H9 (cell line): Measurements from ENCODE around the gene LIPE. TPM values are rescaled to one million over a fixed set of nuclear protein-coding genes. Genes with fewer than 3 reads are reported as not detected.

Source experiments
- DNase-seq: peaks from one replicate; pipeline ENCODE4 v3.0.0-alpha.2; 2017
- H2AFZ ChIP-seq: one replicate; pipeline ENCODE4 v1.6.1; 2013; ENCODE audit warnings: mild to moderate bottlenecking, low read length, control low read depth, moderate library complexity
- H2AK5ac ChIP-seq: 2 replicates; pipeline ENCODE4 v1.6.1; 2013; ENCODE audit warnings: low read length, control low read depth, mixed read lengths; ENCODE audit not compliant: insufficient read length
- H2BK120ac ChIP-seq: one replicate; pipeline ENCODE4 v1.6.1; 2013; ENCODE audit warnings: low read depth, mild to moderate bottlenecking, low read length, control low read depth, inconsistent platforms; ENCODE audit not compliant: poor library complexity, severe bottlenecking
- H2BK12ac ChIP-seq: 2 replicates; pipeline ENCODE4 v1.6.1; 2013; ENCODE audit warnings: low read length, control low read depth, mixed read lengths, low read depth; ENCODE audit not compliant: insufficient read length
- H2BK15ac ChIP-seq: 2 replicates; pipeline ENCODE4 v1.6.1; 2013; ENCODE audit warnings: low read depth, low read length, control low read depth
- H2BK20ac ChIP-seq: one replicate; pipeline ENCODE4 v1.6.1; 2013; ENCODE audit warnings: low read depth, mild to moderate bottlenecking, low read length, control low read depth, inconsistent platforms; ENCODE audit not compliant: poor library complexity, severe bottlenecking
- H2BK5ac ChIP-seq: 2 replicates; pipeline ENCODE4 v1.6.1; 2013; ENCODE audit warnings: low read length, control low read depth, mixed read lengths; ENCODE audit not compliant: insufficient read length
- H3K14ac ChIP-seq: 2 replicates; pipeline ENCODE4 v1.6.1; 2013; ENCODE audit warnings: low read length, control low read depth; ENCODE audit not compliant: insufficient read depth
- H3K18ac ChIP-seq: 2 replicates; pipeline ENCODE4 v1.6.1; 2013; ENCODE audit warnings: low read depth, mild to moderate bottlenecking, mixed read lengths, low read length, control low read depth; ENCODE audit not compliant: insufficient read length
- H3K23ac ChIP-seq: 2 replicates; pipeline ENCODE4 v1.6.1; 2013; ENCODE audit warnings: low read length, control low read depth, mixed read lengths, low read depth; ENCODE audit not compliant: insufficient read length
- H3K23me2 ChIP-seq: 2 replicates; pipeline ENCODE4 v1.6.1; 2013; ENCODE audit warnings: low read depth, mild to moderate bottlenecking, mixed read lengths, low read length, control low read depth; ENCODE audit not compliant: insufficient read length, poor library complexity, severe bottlenecking
- H3K27ac ChIP-seq: 2 replicates; pipeline ENCODE4 v1.5.1; 2013; ENCODE audit warnings: low read length, control low read depth, mixed read lengths, low read depth; ENCODE audit not compliant: insufficient read length
- H3K27me3 ChIP-seq: 2 replicates; pipeline ENCODE4 v1.6.1; 2013; ENCODE audit warnings: low read length, control low read depth, inconsistent platforms; ENCODE audit not compliant: insufficient read depth
- H3K4ac ChIP-seq: 2 replicates; pipeline ENCODE4 v1.6.1; 2013; ENCODE audit warnings: low read depth, mild to moderate bottlenecking, control low read depth, inconsistent platforms, low read length, moderate library complexity
- H3K4me1 ChIP-seq: 2 replicates; pipeline ENCODE4 v1.6.1; 2013; ENCODE audit warnings: low read length, control low read depth, inconsistent platforms; ENCODE audit not compliant: insufficient read depth
- H3K4me2 ChIP-seq: 2 replicates; pipeline ENCODE4 v1.6.1; 2013; ENCODE audit warnings: low read length, control low read depth, mixed read lengths; ENCODE audit not compliant: insufficient read length, insufficient read depth
- H3K56ac ChIP-seq: 2 replicates; pipeline ENCODE4 v1.6.1; 2013; ENCODE audit warnings: low read depth, mild to moderate bottlenecking, mixed read lengths, low read length, control low read depth; ENCODE audit not compliant: insufficient read length
- H3K79me1 ChIP-seq: 2 replicates; pipeline ENCODE4 v1.6.1; 2013; ENCODE audit warnings: low read depth, mild to moderate bottlenecking, moderate library complexity, low read length, control low read depth, inconsistent platforms; ENCODE audit not compliant: insufficient read depth, poor library complexity, severe bottlenecking
- H3K79me2 ChIP-seq: 2 replicates; pipeline ENCODE4 v1.6.1; 2013; ENCODE audit warnings: low read length, control low read depth, inconsistent platforms; ENCODE audit not compliant: insufficient read depth
- H3K9ac ChIP-seq: 2 replicates; pipeline ENCODE4 v1.6.1; 2013; ENCODE audit warnings: low read length, control low read depth, mixed read lengths; ENCODE audit not compliant: insufficient read length; ENCODE audit errors: extremely low read depth
- H3K9me3 ChIP-seq: one replicate; pipeline ENCODE4 v1.6.1; 2013; ENCODE audit warnings: low read depth, low read length, inconsistent platforms; ENCODE audit not compliant: control insufficient read depth
- H3T11ph ChIP-seq: one replicate; pipeline ENCODE4 v1.6.1; 2013; ENCODE audit warnings: mild to moderate bottlenecking, low read length, control low read depth, inconsistent platforms
- H4K20me1 ChIP-seq: one replicate; pipeline ENCODE4 v1.6.1; 2013; ENCODE audit not compliant: control insufficient read depth, insufficient read length, insufficient read depth
- H4K5ac ChIP-seq: 2 replicates; pipeline ENCODE4 v1.6.1; 2013; ENCODE audit warnings: low read depth, mild to moderate bottlenecking, mixed read lengths, low read length, control low read depth; ENCODE audit not compliant: insufficient read length
- H4K8ac ChIP-seq: replicated peaks from 2 replicates; pipeline ENCODE4 v1.6.1; 2013; ENCODE audit warnings: low read length, control low read depth, mixed read lengths, low read depth; ENCODE audit not compliant: insufficient read length
- H4K91ac ChIP-seq: 2 replicates; pipeline ENCODE4 v1.6.1; 2013; ENCODE audit warnings: low read depth, mild to moderate bottlenecking, moderate library complexity, mixed read lengths, low read length, control low read depth; ENCODE audit not compliant: insufficient read length
- H3K27ac Mint-ChIP-seq, 3 experiments: 2 replicates in 2 of 3; 3 replicates in 1 of 3; pipeline ENCODE4 v1.8.0; 2020 to 2021; ENCODE audit warnings: mixed read lengths in 3 of 3, mild to moderate bottlenecking in 1 of 3, moderate library complexity in 1 of 3
- H3K27me3 Mint-ChIP-seq: 2 replicates; pipeline ENCODE4 v1.8.0; 2021; ENCODE audit warnings: low read depth, mild to moderate bottlenecking, moderate library complexity, mixed read lengths
- H3K36me3 Mint-ChIP-seq, 3 experiments: 2 replicates in 2 of 3; 3 replicates in 1 of 3; pipeline ENCODE4 v1.8.0; 2020 to 2021; ENCODE audit warnings: low read depth in 3 of 3, mixed read lengths in 3 of 3; ENCODE audit not compliant: insufficient read depth in 1 of 3
- H3K4me1 Mint-ChIP-seq, 2 experiments: 2 replicates each; pipeline ENCODE4 v1.8.0; 2020; ENCODE audit warnings: mixed read lengths in 2 of 2
- H3K4me3 Mint-ChIP-seq, 2 experiments: 2 replicates in 1 of 2; 3 replicates in 1 of 2; pipeline ENCODE4 v1.8.0; 2020 to 2021; ENCODE audit warnings: mild to moderate bottlenecking in 2 of 2, mixed read lengths in 2 of 2, moderate library complexity in 1 of 2
- H3K9me3 Mint-ChIP-seq, 2 experiments: 2 replicates in 1 of 2; 3 replicates in 1 of 2; pipeline ENCODE4 v1.8.0; 2020; ENCODE audit warnings: mild to moderate bottlenecking in 2 of 2, mixed read lengths in 2 of 2, moderate library complexity in 1 of 2
- CTCF ChIP-seq: fragments of 200-600 bp; sonication (generic); conservative IDR thresholded peaks from 3 replicates; pipeline ENCODE4 v1.8.0; 2021; ENCODE audit warnings: antibody characterized with exemption, mild to moderate bottlenecking
- WGBS: extraction: QIAGEN DNeasy Blood & Tissue Kit; methylation state at CpG from one replicate; pipeline ENCODE4 v1.1.7; 2013; ENCODE audit warnings: missing lambda C conversion rate, low lambda C conversion rate, mixed read lengths; ENCODE audit not compliant: insufficient read length; ENCODE audit errors: extremely low coverage; 5-methylcytosine and 5-hydroxymethylcytosine counted together
- total RNA-seq: library from RNA; stranded (reverse); gene quantifications from 2 replicates; pipeline ENCODE4 v1.2.1, GENCODE V29; 2021

Gene LIPE
- total RNA-seq, 1 experiment from 2014 or later = 6.3 TPM

- H3K36me3 Mint-ChIP-seq = peaks cover 0 to 6% (median 3%) of the 10 kb centered on the region in 3 experiments; a peak in 5 of 7 replicates
- Histone ChIP-seq H3K27me3 (no peaks in the 10 kb centered on the region), H3K14ac (no peak overlapping the region), H2BK20ac (no peak overlapping the region), H3K56ac (no peak overlapping the region), H3K23me2 (no peaks in the 10 kb centered on the region), H3K23ac (no peak overlapping the region), H3K79me2 (no peaks in the 10 kb centered on the region), H3K4me1 (peaks cover 23% of the 10 kb centered on the region), H3K27ac (peak overlapping the region; percentile 81), H2BK15ac (no peak overlapping the region), H3K9ac (no peak overlapping the region), H2BK120ac (no peak overlapping the region), H3K79me1 (no peaks in the 10 kb centered on the region), H3K4ac (no peak overlapping the region), H3K18ac (peak overlapping the region; percentile 20), H2BK5ac (peak overlapping the region; percentile 10), H3K9me3 (no peaks in the 10 kb centered on the region), H4K8ac (no peak overlapping the region), H4K20me1 (no peaks in the 10 kb centered on the region), H4K91ac (no peak overlapping the region), H2BK12ac (no peak overlapping the region), H3T11ph (peak overlapping the region; percentile 24), H3K4me2 (no peak overlapping the region), H4K5ac (no peak overlapping the region), H2AK5ac (no peak overlapping the region), H2AFZ (no peak overlapping the region)
- H3K9me3 Mint-ChIP-seq = no peaks in the 10 kb centered on the region
- WGBS = no CpG with 5 or more reads among the region's 4 CpGs
- DNase-seq = no peak
- no peaks in the 10 kb centered on the region; the same call in 1 of the 2 replicates for H3K27me3 Mint-ChIP-seq
- peak overlapping the region in 1 of 2 experiments; percentile 43; a peak in 3 of 5 replicates for H3K4me3 Mint-ChIP-seq
- H3K4me1 Mint-ChIP-seq = peaks cover 60 to 64% of the 10 kb centered on the region in 2 experiments
- peak overlapping the region; percentile 91 to 98 (median 96) for H3K27ac Mint-ChIP-seq
- TF ChIP-seq CTCF = no peak
Observed at GRCh38 chr19:42474743-42475142, 47.6 kb upstream of the LIPE start.
